NT2/D1 (cell line): ENCODE results near the gene LSP1.

ENCODE experiments used
- SUZ12 ChIP-seq: IDR thresholded peaks from 2 replicates; pipeline ENCODE4 v1.6.1; 2011; ENCODE audit not compliant: insufficient read length, insufficient read depth; ENCODE audit errors: extremely low read depth
- YY1 ChIP-seq: IDR thresholded peaks from 2 replicates; pipeline ENCODE4 v1.6.1; 2011; ENCODE audit not compliant: insufficient read length, insufficient read depth
- ZNF274 ChIP-seq: IDR thresholded peaks from 2 replicates; pipeline ENCODE4 v1.6.1; 2011; ENCODE audit warnings: mild to moderate bottlenecking, low read depth, low read length

DNA sequence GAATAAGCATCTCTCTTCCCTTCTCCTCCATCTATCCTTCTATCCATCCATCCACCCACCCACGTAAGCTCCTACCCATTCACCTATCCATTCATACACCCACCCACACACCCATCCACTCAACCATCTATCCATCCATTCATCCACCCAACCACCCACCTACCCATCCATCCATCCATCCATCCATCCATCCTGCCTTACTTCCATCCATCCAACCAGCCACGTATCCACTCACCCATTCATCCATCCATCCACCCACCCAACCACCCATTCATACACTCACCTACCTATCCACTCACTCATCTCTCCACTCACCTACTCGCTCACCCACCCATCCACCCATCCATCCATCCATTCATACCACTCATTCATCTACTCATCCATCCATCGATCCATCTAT, 79.8 kb downstream of the LSP1 start:
- TF ChIP-seq SUZ12: no peak
- TF ChIP-seq YY1: no peak
- TF ChIP-seq ZNF274: no peak
